Natural killer cell treated with Interleukin-12 subunit alpha and Interleukin-12 subunit beta and Interleukin-15 and Interleukin-18, amount 100 ng/mL, for 72 hours (primary cell): ENCODE measurements around the gene NDUFS6. TPM values are rescaled to one million over a fixed set of nuclear protein-coding genes. Genes with fewer than 3 reads are reported as not detected.
A peak's percentile ranks its signal among the peaks of the same experiment; 100 is the strongest.
"Not testable (repeated sequence)": the region's sequence is repeated elsewhere in the genome, so short reads cannot be mapped to it uniquely, and the experiment has no call there.

Experiments used
- ATAC-seq, 2 donors: fragments of 150-1000 bp; cut with Tn5 transposase in 1 of 2; sonication (Bioruptor Pico), chemical (Tn5 transposase) in 1 of 2; 2 replicates each; pipeline ENCODE4 v1.10.0; 2021
- DNase-seq: peaks from one replicate; pipeline ENCODE4 v3.0.0; 2022; ENCODE audit warnings: low spot score
- H3K27ac Mint-ChIP-seq, 2 donors: 1 replicate in 1 of 2; 2 replicates in 1 of 2; pipeline ENCODE4 v1.8.0; 2022; ENCODE audit warnings: mixed read lengths in 2 of 2, mild to moderate bottlenecking in 1 of 2, moderate library complexity in 1 of 2
- H3K27me3 Mint-ChIP-seq, 2 donors: 1 replicate in 1 of 2; 2 replicates in 1 of 2; pipeline ENCODE4 v1.8.0; 2022; ENCODE audit warnings: mixed read lengths in 2 of 2
- H3K36me3 Mint-ChIP-seq: one replicate; pipeline ENCODE4 v1.8.0; 2022; ENCODE audit warnings: mixed read lengths
- H3K4me1 Mint-ChIP-seq, 2 donors: 1 replicate in 1 of 2; 2 replicates in 1 of 2; pipeline ENCODE4 v1.8.0; 2022; ENCODE audit warnings: low read depth in 2 of 2, mixed read lengths in 2 of 2, mild to moderate bottlenecking in 1 of 2
- H3K4me3 Mint-ChIP-seq: one replicate; pipeline ENCODE4 v1.8.0; 2022; ENCODE audit warnings: mixed read lengths
- H3K9me3 Mint-ChIP-seq: 2 replicates; pipeline ENCODE4 v1.8.0; 2022; ENCODE audit warnings: mixed read lengths
- total RNA-seq, 2 donors: library from RNA; stranded (reverse); gene quantifications; one replicate each; pipeline ENCODE4 v1.2.3, GENCODE V29; 2022

Gene NDUFS6
- total RNA-seq, 2 donors from 2014 or later, result 25.3 to 35.5 TPM

GRCh38 chr5:1815881-1816292 is 14.7 kb downstream of the NDUFS6 start:
- no peak overlapping the region for H3K4me3 Mint-ChIP-seq
- no peak overlapping the region for H3K27ac Mint-ChIP-seq
- H3K9me3 Mint-ChIP-seq, result no peaks in the 10 kb centered on the region
- DNase-seq (peak; percentile 44), ATAC-seq (no peak)
- no peaks in the 10 kb centered on the region for H3K27me3 Mint-ChIP-seq
- H3K4me1 Mint-ChIP-seq, result peaks cover 2 to 6% of the 10 kb centered on the region in 2 donors
- peaks cover 45% of the 10 kb centered on the region for H3K36me3 Mint-ChIP-seq

- not testable (repeated sequence) for H3K4me1 Mint-ChIP-seq, H3K27me3 Mint-ChIP-seq, H3K27ac Mint-ChIP-seq, ATAC-seq, H3K9me3 Mint-ChIP-seq, H3K4me3 Mint-ChIP-seq
- H3K36me3 Mint-ChIP-seq, result peaks cover 44% of the 10 kb centered on the region
- peak; percentile 5 for DNase-seq
Measured at GRCh38 chr5:1816495-1817089, 15.4 kb downstream of the NDUFS6 start.

- no peak overlapping the region for H3K27ac Mint-ChIP-seq
- ATAC-seq (no peak), DNase-seq (peak; percentile 10)
- H3K4me1 Mint-ChIP-seq, result peaks cover 4 to 6% of the 10 kb centered on the region in 2 donors
- H3K36me3 Mint-ChIP-seq, result peaks cover 45% of the 10 kb centered on the region
- H3K9me3 Mint-ChIP-seq, result no peaks in the 10 kb centered on the region
- H3K27me3 Mint-ChIP-seq, result no peaks in the 10 kb centered on the region
- no peak overlapping the region for H3K4me3 Mint-ChIP-seq
Measured at GRCh38 chr5:1817261-1818043, 16.2 kb downstream of the NDUFS6 start.

- DNase-seq, result peak; percentile 5
- Mint-ChIP-seq H3K27me3 (no peaks in the 10 kb centered on the region), H3K9me3 (no peaks in the 10 kb centered on the region), H3K4me1 (peaks cover 4 to 6% of the 10 kb centered on the region in 2 donors), H3K27ac (peak overlapping the region; percentile 44 to 51), H3K36me3 (peaks cover 42% of the 10 kb centered on the region), H3K4me3 (no peak overlapping the region)
- no peak for ATAC-seq
Measured at GRCh38 chr5:1818784-1819183, 17.6 kb downstream of the NDUFS6 start.

GRCh38 chr5:1819458-1819857 is 18.3 kb downstream of the NDUFS6 start:
- Mint-ChIP-seq H3K4me1 (peaks cover 4 to 6% of the 10 kb centered on the region in 2 donors), H3K36me3 (peaks cover 35% of the 10 kb centered on the region), H3K4me3 (no peak overlapping the region), H3K27ac (peak overlapping the region in 1 of 2 donors; percentile 44), H3K9me3 (no peaks in the 10 kb centered on the region), H3K27me3 (no peaks in the 10 kb centered on the region)
- DNase-seq (no peak), ATAC-seq (no peak)

GRCh38 chr5:1820381-1820780 is 19.2 kb downstream of the NDUFS6 start:
- Mint-ChIP-seq H3K4me1 (peaks cover 4 to 6% of the 10 kb centered on the region in 2 donors), H3K4me3 (no peak overlapping the region), H3K36me3 (peaks cover 31% of the 10 kb centered on the region), H3K9me3 (no peaks in the 10 kb centered on the region), H3K27ac (no peak overlapping the region), H3K27me3 (no peaks in the 10 kb centered on the region)
- DNase-seq, result no peak
- ATAC-seq, result no peak

GRCh38 chr5:1820926-1821325 is 19.7 kb downstream of the NDUFS6 start:
- ATAC-seq (no peak), DNase-seq (no peak)
- Mint-ChIP-seq H3K27me3 (no peaks in the 10 kb centered on the region), H3K4me1 (peaks cover 4 to 6% of the 10 kb centered on the region in 2 donors), H3K36me3 (peaks cover 31% of the 10 kb centered on the region), H3K4me3 (no peak overlapping the region), H3K9me3 (no peaks in the 10 kb centered on the region), H3K27ac (no peak overlapping the region)

- peaks cover 4 to 6% of the 10 kb centered on the region in 2 donors for H3K4me1 Mint-ChIP-seq
- no peaks in the 10 kb centered on the region for H3K9me3 Mint-ChIP-seq
- DNase-seq (no peak), ATAC-seq (no peak)
- no peak overlapping the region for H3K27ac Mint-ChIP-seq
- peaks cover 23% of the 10 kb centered on the region for H3K36me3 Mint-ChIP-seq
- no peak overlapping the region for H3K4me3 Mint-ChIP-seq
- H3K27me3 Mint-ChIP-seq, result no peaks in the 10 kb centered on the region
Measured at GRCh38 chr5:1821862-1822261, 20.7 kb downstream of the NDUFS6 start.

- H3K36me3 Mint-ChIP-seq, result peaks cover 18% of the 10 kb centered on the region
- peaks cover 3 to 4% of the 10 kb centered on the region in 2 donors for H3K4me1 Mint-ChIP-seq
- H3K4me3 Mint-ChIP-seq, result no peak overlapping the region
- no peaks in the 10 kb centered on the region for H3K27me3 Mint-ChIP-seq
- DNase-seq, result no peak
- no peak for ATAC-seq
- H3K27ac Mint-ChIP-seq, result no peak overlapping the region
- no peaks in the 10 kb centered on the region for H3K9me3 Mint-ChIP-seq
Measured at GRCh38 chr5:1823381-1824034, 22.3 kb downstream of the NDUFS6 start.

- Mint-ChIP-seq H3K27ac (no peak overlapping the region), H3K4me3 (no peak overlapping the region), H3K27me3 (no peaks in the 10 kb centered on the region), H3K36me3 (peaks cover 10% of the 10 kb centered on the region), H3K4me1 (peaks cover 0 to 4% of the 10 kb centered on the region in 2 donors), H3K9me3 (no peaks in the 10 kb centered on the region)
- ATAC-seq (no peak), DNase-seq (no peak)
Measured at GRCh38 chr5:1824109-1824821, 23.1 kb downstream of the NDUFS6 start.

- H3K4me1 Mint-ChIP-seq, result peaks cover 0 to 4% of the 10 kb centered on the region in 2 donors
- H3K27ac Mint-ChIP-seq, result no peak overlapping the region
- no peaks in the 10 kb centered on the region for H3K27me3 Mint-ChIP-seq
Measured at GRCh38 chr5:1824903-1825841, 24.0 kb downstream of the NDUFS6 start.

GRCh38 chr5:1826235-1826980 is 25.2 kb downstream of the NDUFS6 start:
- H3K27ac Mint-ChIP-seq, result no peak overlapping the region
- H3K9me3 Mint-ChIP-seq, result no peaks in the 10 kb centered on the region
- no peaks in the 10 kb centered on the region for H3K27me3 Mint-ChIP-seq
- H3K4me3 Mint-ChIP-seq, result no peak overlapping the region
- no peak for DNase-seq
- peaks cover 0 to 4% of the 10 kb centered on the region in 2 donors for H3K4me1 Mint-ChIP-seq
- H3K36me3 Mint-ChIP-seq, result peaks cover 4% of the 10 kb centered on the region
- ATAC-seq, result peak in 1 of 2 donors; percentile 28

More at GRCh38 chr5:1824903-1825841, 24.0 kb downstream of the NDUFS6 start:
- Mint-ChIP-seq H3K4me3 (no peak overlapping the region), H3K36me3 (peaks cover 4% of the 10 kb centered on the region), H3K9me3 (no peaks in the 10 kb centered on the region)
- DNase-seq (no peak), ATAC-seq (peak in 1 of 2 donors; percentile 36)
